Fibroblast of skin of right biceps (primary cell): Measurements from ENCODE around the gene ZNF521.

Experiments
- DNase-seq: peaks from one replicate; pipeline ENCODE4 v3.0.0-alpha.2; 2013

ZNF521 gene

GRCh38 chr18:25016181-25016580 lies 335.8 kb downstream of the ZNF521 start:
- no peak for DNase-seq
